NCI-H345 (cell line): ENCODE measurements around the gene SCG3.
"Not testable (repeated sequence)": the region's sequence is repeated elsewhere in the genome, so short reads cannot be mapped to it uniquely, and the experiment has no call there.

ENCODE experiments used
- DNase-seq: peaks from one replicate; lab custom pipeline; 2025; lab: John Stamatoyannopoulos, UW

The SCG3 gene

GRCh38 chr15:51681303-51681963, at the start of gene SCG3:
TSS of gene SCG3 (plus strand) at chr15:51681503. CDS start at chr15:51681756, 253 bp downstream.
- peak; percentile 87 for DNase-seq

GRCh38 chr15:51634591-51635198, 46.6 kb upstream of the SCG3 start:
- DNase-seq, result no peak

GRCh38 chr15:51641490-51642130, 39.7 kb upstream of the SCG3 start:
- DNase-seq, result no peak

GRCh38 chr15:51642696-51643095, 38.6 kb upstream of the SCG3 start:
- no peak for DNase-seq

GRCh38 chr15:51647128-51647562, 34.2 kb upstream of the SCG3 start:
- DNase-seq, result no peak

GRCh38 chr15:51648101-51648500, 33.2 kb upstream of the SCG3 start:
- DNase-seq, result not testable (repeated sequence)

- DNase-seq, result not testable (repeated sequence)
These were observed 32.7 kb upstream of the SCG3 start for GRCh38 chr15:51648643-51649042.

- DNase-seq, result peak; percentile 66
These were observed 31.4 kb upstream of the SCG3 start for GRCh38 chr15:51649659-51650521.

- no peak for DNase-seq
These were observed 29.1 kb upstream of the SCG3 start for GRCh38 chr15:51652084-51652668.

- DNase-seq, result not testable (repeated sequence)
These were observed 25.8 kb upstream of the SCG3 start for GRCh38 chr15:51655401-51656057.

GRCh38 chr15:51658664-51659063, 22.6 kb upstream of the SCG3 start:
- DNase-seq, result no peak

- no peak for DNase-seq
These were observed 20.2 kb upstream of the SCG3 start for GRCh38 chr15:51661072-51661471.

GRCh38 chr15:51667478-51667877, 13.8 kb upstream of the SCG3 start:
- no peak for DNase-seq

- no peak for DNase-seq
These were observed 12.9 kb upstream of the SCG3 start for GRCh38 chr15:51668446-51668845.

GRCh38 chr15:51669381-51669780, 11.9 kb upstream of the SCG3 start:
- DNase-seq, result no peak

GRCh38 chr15:51672155-51672687, 9.1 kb upstream of the SCG3 start:
- DNase-seq, result no peak

- no peak for DNase-seq
These were observed 8.1 kb upstream of the SCG3 start for GRCh38 chr15:51672913-51673857.

- DNase-seq, result no peak
These were observed 6.1 kb upstream of the SCG3 start for GRCh38 chr15:51675234-51675633.

GRCh38 chr15:51677021-51677420, 4.3 kb upstream of the SCG3 start:
- no peak for DNase-seq

GRCh38 chr15:51677452-51677851, 3.9 kb upstream of the SCG3 start:
- no peak for DNase-seq
